COLO829 (cell line): ENCODE results near the gene DIPK1C.

Experiments
- DNase-seq: peaks from one replicate; pipeline ENCODE4 v3.0.0; 2012; ENCODE audit warnings: low spot score

Gene DIPK1C

DNA sequence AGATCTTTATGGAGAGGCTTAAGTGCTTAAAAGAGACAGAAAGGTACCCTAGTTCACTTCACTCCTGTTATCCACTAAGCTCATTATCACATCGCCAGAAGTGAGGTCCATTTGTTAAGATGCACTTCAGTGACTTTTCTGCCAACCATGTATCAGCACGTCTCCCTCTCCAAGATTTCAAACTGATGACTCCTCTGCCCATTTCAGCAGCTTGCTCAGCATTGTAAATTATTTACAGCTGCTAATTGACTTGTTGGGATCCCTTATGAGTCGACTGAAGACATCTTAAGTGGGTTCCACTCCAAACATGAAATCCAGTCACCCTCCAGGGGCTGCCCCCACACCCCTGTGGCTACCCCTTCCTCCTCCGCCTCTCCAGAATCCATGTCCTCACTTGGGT, 37.3 kb downstream of the DIPK1C start:
- no peak for DNase-seq

GRCh38 chr18:74418023-74418422, 39.1 kb downstream of the DIPK1C start:
- DNase-seq = no peak

- DNase-seq = no peak
These were observed 41.0 kb downstream of the DIPK1C start for GRCh38 chr18:74416124-74416523.

DNA sequence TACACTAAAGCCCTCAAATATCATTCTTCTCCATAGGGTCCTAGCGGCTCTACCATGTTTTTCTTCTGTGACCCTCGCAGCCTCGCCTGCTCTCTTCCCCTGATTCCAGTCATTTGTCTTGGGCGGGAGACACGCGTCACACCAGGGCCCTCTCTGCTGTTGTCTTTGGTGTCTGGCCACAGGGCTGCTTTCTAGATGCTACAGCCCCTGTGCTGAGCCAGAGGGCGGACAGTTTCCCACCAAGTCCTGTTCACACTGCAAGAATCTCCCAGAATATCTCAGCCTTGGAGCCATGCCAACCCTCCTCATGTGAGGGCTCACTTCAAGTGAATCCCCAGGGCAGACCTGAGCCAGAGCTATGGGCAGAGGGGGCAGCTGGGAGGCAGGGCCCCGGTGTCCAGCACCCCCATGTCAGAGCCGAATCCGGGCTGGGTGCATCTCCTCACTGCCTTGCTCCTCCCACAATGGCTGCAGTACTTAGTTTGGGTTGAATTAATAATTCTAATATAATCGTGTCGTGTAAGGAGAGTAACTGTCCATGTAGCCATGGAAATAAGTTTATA, 42.1 kb downstream of the DIPK1C start:
- DNase-seq = no peak

DNA sequence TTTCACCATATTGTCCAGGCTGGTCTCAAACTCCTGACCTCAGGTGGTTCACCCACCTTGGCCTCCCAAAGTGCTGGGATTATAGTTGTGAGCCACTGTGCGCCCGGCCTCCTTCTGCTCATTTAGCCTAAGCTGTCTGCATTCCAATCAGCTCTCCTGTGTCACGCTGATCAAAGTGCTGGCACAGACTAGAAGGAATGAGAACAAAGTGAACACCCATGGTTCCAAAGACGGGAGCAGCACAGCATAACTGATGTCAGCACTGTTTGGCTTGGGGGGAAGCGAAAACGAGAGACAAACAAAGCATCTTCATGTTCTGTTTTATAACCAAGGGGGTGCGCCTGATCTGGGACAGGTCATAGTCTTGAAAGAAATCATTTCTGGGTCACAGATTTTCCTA, 43.3 kb downstream of the DIPK1C start:
- DNase-seq = no peak

DNA sequence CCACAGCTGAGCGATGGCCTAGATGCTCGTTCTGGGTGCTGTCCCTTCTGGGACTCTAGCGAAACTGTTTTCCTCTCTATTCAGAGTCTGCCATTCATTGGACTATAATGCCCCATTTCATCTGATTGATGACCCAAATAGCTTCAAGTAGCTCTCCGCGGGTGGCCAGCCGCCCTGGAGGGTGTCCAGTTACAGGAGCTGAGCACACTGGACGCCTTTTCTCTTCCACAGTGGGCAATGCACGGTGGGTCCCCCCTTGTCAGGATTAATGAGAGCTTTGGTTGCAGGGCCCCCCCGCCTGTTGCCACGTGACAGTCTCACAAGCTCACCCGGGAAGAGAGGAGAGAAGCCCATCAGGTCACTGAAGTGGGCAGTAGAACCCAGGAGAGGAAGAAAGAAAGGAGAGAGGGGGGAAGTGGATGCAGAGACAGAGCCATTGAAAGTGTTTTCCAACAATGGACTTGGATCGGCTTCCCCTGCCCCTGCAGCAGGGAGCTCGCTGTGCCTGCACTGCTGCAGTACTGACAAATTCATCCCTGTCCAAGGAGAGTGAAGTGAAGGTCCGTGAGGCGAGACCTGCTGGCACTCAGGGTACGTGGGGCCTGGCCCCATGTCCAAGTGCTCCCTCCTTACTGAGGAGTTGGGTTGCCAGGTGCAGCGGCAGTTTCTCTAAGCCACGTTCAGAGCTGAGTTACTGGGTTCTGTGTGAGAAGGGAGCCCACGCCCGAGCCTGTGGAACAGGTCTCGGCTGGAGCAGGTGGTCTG, 44.8 kb downstream of the DIPK1C start:
- peak; percentile 51 for DNase-seq

DNA sequence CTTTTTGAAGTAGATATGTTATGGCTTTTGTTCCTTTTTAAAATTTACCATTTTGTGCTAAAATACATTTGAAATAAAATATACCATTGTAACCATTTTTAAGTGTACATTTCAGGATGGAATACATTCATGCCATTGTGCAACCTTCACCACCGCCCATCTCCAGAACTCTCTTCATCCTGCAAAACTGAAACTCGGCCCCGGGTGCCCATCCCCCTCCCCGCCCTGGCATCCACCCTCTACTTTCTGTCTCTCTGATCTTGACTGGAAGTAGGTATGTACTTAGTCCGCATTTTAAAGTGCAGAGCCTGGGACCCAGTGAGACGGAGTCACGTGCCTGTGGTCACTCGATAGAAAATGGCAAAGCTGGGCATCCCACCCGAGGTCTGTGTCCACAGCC, 45.6 kb downstream of the DIPK1C start:
- DNase-seq = no peak

GRCh38 chr18:74410441-74410992, 46.6 kb downstream of the DIPK1C start:
- DNase-seq = no peak

- no peak for DNase-seq
These were observed 49.2 kb downstream of the DIPK1C start for GRCh38 chr18:74407888-74408287.

- DNase-seq = no peak
These were observed 54.2 kb downstream of the DIPK1C start for GRCh38 chr18:74402806-74403433.

GRCh38 chr18:74400813-74401212, 56.3 kb downstream of the DIPK1C start:
- no peak for DNase-seq

GRCh38 chr18:74399091-74399887, 57.8 kb downstream of the DIPK1C start:
- no peak for DNase-seq

GRCh38 chr18:74397572-74397971, 59.5 kb downstream of the DIPK1C start:
- no peak for DNase-seq

- DNase-seq = no peak
These were observed 60.6 kb downstream of the DIPK1C start for GRCh38 chr18:74396171-74397169.

GRCh38 chr18:74395648-74396154, 61.4 kb downstream of the DIPK1C start:
- DNase-seq = no peak

DNA sequence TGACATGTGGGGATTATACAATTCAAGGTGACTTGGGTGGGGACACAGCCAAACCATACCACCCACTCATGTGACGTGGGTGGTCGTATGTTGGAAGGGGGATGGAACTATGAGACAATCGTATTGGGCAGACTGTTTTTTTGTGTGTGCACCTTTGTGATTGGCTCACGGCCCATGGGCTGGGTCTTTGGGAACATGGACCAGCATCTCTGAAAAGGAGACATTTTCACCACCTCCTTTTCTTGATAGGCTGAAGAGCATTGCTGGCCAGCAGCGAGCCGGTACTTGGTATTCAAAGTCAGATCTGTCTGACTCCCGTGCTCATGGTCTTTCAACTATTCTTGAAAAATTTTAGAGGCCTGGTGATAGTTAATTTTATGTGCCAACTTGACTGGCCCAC, 62.1 kb downstream of the DIPK1C start:
- DNase-seq = no peak

GRCh38 chr18:74392323-74392722, 64.8 kb downstream of the DIPK1C start:
- no peak for DNase-seq

DNA sequence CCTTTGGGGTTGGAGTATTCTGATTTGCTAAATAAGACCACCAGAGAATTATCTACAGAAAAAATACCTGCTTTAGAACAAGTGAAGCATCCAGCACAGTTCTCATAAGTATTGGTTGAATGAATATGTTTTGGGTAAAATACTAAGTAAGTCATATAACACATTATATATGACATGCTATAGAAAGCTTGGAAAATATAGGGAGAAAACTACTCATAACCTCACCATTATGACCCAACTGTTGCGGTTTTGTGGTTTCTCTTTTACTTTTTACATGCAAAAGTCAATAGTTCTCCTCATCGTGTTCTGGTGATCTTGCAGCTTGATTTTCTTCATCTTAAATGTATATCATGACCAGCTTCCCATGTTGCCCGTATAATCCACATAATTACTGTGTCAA, 66.2 kb downstream of the DIPK1C start:
- DNase-seq = no peak

DNA sequence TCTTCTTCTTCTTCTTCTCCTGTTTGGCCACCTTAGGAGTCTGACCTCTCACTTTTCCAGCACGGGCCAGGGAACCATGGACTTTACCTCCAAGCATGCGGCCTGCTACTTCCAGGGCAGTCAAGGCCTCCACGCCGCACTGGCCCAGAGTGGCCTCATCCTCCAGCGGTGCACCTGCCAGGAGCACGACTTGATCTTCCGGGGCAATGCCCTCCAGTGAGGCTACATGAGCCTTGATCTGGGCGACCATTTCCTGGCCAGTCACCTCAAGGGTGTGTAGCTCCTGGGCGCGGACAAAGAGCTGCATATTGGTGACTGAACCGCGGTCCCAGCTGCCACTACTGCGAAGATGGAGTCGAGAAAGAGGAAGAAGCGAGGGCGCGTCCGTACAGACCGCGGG, 67.1 kb downstream of the DIPK1C start:
- no peak for DNase-seq

GRCh38 chr18:74389171-74389927, 67.8 kb downstream of the DIPK1C start:
- DNase-seq = no peak
